NCI-H2107 (cell line): ENCODE measurements around the gene SHISA9.

Experiments used
- DNase-seq: peaks from one replicate; lab custom pipeline; 2025; lab: John Stamatoyannopoulos, UW

SHISA9 gene

DNA sequence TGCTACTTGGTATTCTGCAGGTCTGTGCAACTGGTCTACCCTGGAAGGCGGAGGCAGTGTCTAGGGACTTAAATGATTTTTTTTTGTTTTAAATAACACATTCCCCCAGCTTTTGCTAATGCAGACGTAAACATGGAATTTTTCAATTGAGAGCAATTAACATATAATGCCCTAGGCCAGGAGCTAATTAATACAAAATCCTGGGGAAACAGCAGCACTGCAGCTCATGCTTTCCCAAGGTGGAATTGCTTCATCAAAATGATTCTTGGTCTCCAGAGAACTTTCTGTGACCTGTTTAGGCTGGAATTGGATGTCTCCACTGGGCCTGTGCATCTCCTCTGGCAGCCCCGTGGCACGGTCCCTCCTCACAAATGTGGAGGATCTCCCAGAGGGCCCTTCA lies 50.6 kb downstream of the SHISA9 start:
- DNase-seq: no peak

DNA sequence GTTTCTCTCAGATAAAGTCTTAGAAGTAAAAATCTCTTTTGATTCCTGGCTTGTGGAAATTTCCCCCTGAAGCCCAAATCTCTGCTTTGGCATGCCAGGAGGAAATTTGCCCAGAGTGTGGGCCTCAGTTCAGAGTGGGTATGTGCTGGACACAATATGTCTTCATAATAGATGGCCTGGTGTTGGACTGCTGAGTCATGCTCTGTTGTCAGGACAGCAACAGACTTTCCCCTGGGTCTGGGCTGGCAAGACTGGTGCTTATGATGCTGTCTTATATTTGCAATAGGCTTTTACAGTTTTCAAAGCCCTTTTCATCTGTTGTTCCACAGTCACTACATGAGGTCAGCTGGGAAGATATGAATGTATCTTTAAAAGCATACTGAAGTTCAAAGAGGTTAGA lies 57.0 kb downstream of the SHISA9 start:
- DNase-seq: no peak

DNA sequence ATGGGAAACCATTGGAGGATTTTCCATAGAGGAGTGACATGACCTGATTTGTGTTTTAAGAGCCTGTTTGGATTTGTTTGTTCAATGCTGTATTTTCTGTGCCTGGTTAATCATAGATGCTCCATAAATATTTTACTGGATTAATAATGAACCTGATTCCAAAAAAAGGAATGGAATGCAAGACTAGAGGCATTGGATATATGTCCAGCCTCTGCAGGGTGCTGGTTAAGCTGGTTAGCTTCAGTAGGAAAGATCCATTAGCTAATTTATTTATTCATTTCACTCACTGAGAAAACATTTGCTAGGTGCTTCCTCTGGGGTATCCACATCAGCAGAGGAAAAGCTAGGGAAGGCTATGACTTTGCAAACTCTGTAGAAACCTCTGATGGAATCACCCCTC lies 57.7 kb downstream of the SHISA9 start:
- no peak for DNase-seq

- DNase-seq: no peak
These were observed 60.2 kb downstream of the SHISA9 start for GRCh38 chr16:12961626-12962025.

- no peak for DNase-seq
These were observed 63.1 kb downstream of the SHISA9 start for GRCh38 chr16:12964461-12964860.

- no peak for DNase-seq
These were observed 63.9 kb downstream of the SHISA9 start for GRCh38 chr16:12965274-12965804.

DNA sequence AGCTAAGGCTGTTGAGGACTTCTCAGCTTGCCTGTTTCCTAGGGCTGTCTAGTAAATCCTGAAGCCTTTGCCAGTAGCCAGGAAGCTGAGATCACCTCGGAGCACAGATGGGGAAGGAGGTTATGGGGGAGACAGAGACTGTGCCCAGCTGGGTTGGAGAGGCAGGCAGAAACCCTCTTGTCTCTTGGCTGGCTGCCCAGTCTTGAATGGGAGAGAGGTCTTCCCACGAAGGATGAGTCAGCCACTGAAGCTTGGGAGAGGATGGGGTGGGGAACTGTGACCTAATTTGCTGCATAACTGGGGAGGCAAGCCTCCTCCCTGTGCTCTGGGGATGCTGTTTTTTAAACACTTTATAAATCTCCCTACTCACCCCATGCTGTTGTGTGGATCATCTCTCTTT lies 69.8 kb downstream of the SHISA9 start:
- DNase-seq: peak; percentile 90

GRCh38 chr16:12972246-12972645 lies 70.8 kb downstream of the SHISA9 start:
- no peak for DNase-seq

GRCh38 chr16:12975766-12976165 lies 74.4 kb downstream of the SHISA9 start:
- no peak for DNase-seq

GRCh38 chr16:12976496-12976895 lies 75.1 kb downstream of the SHISA9 start:
- no peak for DNase-seq

GRCh38 chr16:12976936-12977335 lies 75.5 kb downstream of the SHISA9 start:
- DNase-seq: no peak

- no peak for DNase-seq
These were observed 84.1 kb downstream of the SHISA9 start for GRCh38 chr16:12985516-12985915.

GRCh38 chr16:12988071-12988470 lies 86.7 kb downstream of the SHISA9 start:
- DNase-seq: no peak

DNA sequence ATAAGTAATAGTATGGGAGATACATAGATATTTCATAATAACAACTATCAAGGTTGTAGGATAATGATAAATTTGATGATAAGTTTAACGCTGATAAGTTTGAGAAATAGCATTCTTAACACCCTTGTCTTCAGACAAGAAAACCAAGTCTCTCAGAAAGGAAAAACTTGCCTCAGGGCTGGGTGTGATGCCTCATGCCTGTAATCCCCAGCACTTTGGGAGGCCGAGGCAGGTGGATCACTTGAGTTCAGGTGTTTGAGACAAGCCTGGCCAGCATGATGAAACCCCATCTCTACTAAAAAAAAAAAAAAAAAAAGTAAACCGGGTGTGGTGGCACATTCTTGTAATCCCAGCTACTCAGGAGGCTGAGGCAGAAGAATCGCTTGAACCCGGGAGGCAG lies 90.7 kb downstream of the SHISA9 start:
- DNase-seq: no peak

- DNase-seq: no peak
These were observed 93.0 kb downstream of the SHISA9 start for GRCh38 chr16:12994402-12994801.

DNA sequence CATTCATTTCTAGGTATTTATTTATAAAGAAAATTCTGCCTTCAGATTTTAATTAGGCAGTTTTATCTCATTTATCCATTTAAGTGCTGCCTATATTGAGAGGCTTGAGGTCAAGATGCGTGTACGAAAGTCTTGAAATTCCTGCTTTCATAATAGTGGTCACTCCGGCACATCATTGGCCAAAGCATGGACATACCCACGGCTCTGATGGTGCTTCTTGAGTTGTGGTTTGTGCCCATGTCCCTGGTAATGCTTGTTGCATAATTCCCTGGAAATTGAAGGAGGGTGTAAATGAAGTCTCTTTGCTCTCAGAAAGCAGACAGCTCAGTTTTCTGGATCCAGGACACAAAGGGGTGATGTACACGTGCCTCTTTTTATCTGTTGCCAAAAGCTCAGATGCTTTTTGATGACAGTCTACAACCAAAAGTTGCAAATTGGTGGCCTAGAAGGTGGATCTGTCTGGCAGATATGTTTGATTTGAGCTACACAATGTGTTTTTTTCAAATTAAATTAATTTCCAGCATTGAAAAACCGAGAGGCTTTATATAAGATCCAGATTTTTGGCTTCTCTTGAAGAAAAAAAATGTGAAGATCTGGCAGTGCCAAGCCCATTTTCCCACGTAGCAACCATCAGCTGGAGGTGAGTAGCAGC lies 94.4 kb downstream of the SHISA9 start:
- DNase-seq: no peak

DNA sequence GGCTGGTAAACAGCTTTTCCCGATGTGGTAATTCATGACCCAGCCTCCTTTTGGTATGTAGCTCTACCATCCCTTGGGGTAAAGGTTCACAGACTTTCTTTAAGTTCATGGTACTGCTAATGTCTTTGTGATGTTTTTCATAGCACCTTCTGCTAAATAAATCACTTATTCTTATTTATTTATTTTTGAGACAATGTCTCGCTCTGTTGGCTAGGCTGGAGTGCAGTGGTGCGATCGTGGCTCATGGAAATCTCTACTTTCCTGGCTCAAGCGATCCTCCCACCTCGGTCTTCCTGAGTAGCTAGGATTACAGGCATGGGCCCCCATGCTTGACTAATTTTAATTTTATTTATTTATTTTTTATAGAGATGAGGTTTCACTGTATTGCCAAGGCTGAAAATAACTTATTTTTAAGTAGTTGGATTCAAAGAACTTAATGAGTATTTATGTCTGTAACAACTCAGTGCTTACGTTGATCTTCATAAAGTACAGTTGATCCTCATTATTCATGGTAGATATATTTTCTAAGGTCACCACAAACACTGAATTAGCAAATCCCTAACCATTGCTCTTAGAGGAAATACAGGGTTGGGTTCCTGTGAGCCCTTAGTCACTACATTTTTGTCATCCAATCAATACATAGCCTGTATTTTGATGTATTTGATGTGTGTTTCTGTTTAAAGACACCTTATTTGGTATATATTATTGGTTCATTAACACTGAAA lies 97.1 kb downstream of the SHISA9 start:
- DNase-seq: no peak

GRCh38 chr16:12999368-12999767 lies 98.0 kb downstream of the SHISA9 start:
- DNase-seq: no peak

DNA sequence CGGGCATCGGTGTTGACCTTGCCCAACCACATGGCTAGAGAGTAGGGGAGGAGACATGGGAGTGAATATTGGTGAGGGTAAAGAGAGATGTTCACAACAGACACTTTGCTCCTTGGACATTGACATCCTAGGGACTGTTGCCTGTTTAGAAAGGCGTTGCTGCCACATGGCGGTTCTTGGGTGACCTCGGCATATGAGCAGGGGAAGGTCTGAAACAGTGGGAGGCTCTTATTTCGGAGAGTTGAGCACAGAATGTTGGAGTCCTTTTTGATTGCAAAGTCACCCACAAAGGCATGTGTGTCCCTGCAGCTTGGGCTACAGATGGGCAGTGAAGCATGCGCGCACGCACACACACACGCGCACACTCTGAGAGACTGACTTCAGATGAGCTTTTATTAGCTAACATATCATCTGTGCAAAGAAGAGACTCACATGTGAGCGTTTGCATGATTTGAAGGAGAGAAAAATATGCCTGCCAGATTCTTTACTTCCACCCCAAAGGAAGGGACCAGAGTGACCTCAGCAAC lies 104.4 kb downstream of the SHISA9 start:
- no peak for DNase-seq

GRCh38 chr16:13012601-13013000 lies 111.2 kb downstream of the SHISA9 start:
- DNase-seq: no peak

GRCh38 chr16:13013043-13013442 lies 111.6 kb downstream of the SHISA9 start:
- DNase-seq: no peak

GRCh38 chr16:13014476-13014875 lies 113.1 kb downstream of the SHISA9 start:
- no peak for DNase-seq

GRCh38 chr16:13018026-13018425 lies 116.6 kb downstream of the SHISA9 start:
- DNase-seq: no peak
